GM23248 (cell line): ENCODE results near the gene KCNQ4.

Experiments used
- EZH2 ChIP-seq: fragments of 200-600 bp; sonication (generic); IDR thresholded peaks from 2 replicates; pipeline ENCODE4 v1.6.1; 2018; ENCODE audit warnings: antibody characterized with exemption, mild to moderate bottlenecking; ENCODE audit not compliant: insufficient read depth, poor library complexity, severe bottlenecking
- EZH2phosphoT487 ChIP-seq: fragments of 200-600 bp; sonication (generic); IDR thresholded peaks from 2 replicates; pipeline ENCODE4 v1.6.1; 2018; ENCODE audit warnings: antibody characterized with exemption, moderate library complexity, mild to moderate bottlenecking, low read depth; ENCODE audit not compliant: insufficient read depth

- TF ChIP-seq EZH2 (no peak), EZH2phosphoT487 (no peak)
These were observed 59.1 kb downstream of the KCNQ4 start for GRCh38 chr1:40842691-40843090.
